Brain microvascular endothelial cell (primary cell): ENCODE data around the gene GARS1.

Experiments
- DNase-seq: peaks from one replicate; pipeline ENCODE4 v3.0.0-alpha.2; 2020
- H3K27ac ChIP-seq: fragments of 250-450 bp; sonication (Bioruptor Pico); 2 replicates; pipeline ENCODE4 v1.5.1; 2020; ENCODE audit warnings: mild to moderate bottlenecking, moderate library complexity
- H3K27me3 ChIP-seq: fragments of 250-450 bp; sonication (Bioruptor Pico); replicated peaks from 2 replicates; pipeline ENCODE4 v1.5.1; 2020; ENCODE audit warnings: mild to moderate bottlenecking
- H3K36me3 ChIP-seq: fragments of 250-450 bp; sonication (Bioruptor Pico); replicated peaks from 2 replicates; pipeline ENCODE4 v1.5.1; 2020; ENCODE audit warnings: mild to moderate bottlenecking
- H3K4me3 ChIP-seq: 2 replicates; pipeline ENCODE4 v1.5.1; 2011; ENCODE audit warnings: low read depth, mild to moderate bottlenecking, control low read depth, low read length, moderate library complexity
- in situ Hi-C: cut with HindIII; loops from 2 replicates; pipeline ENCODE4 v1.10.0; 2017; ENCODE audit warnings: low sequenced_read_pairs, low pct_ligation_motif_present
- TF ChIP-seq, protein P1 (sequence below): IDR thresholded peaks from 2 replicates; pipeline ENCODE4 v1.5.1; 2011; ENCODE audit warnings: low read depth, mild to moderate bottlenecking, moderate library complexity, low read length, control low read depth, inconsistent platforms; ENCODE audit errors: missing control alignments

Gene GARS1

DNA sequence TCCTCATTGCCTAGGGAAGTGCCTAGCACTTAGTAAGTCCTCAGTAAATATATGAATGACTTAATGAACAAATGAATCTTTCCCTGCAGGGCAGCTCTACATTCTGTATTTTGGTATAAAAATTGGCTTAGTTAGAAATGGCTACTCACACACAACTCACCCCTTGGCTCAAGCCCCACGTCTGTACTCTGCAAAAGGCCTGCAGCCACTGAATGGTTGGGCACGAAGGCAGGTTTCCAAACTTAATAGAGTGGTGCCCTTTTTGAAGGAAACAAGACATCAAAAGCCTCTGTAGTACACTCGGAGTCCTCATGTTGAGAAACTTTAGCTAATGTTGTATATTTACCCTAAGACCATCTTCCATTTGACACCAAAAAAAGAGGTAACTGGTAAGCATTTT is 51.0 kb downstream of the GARS1 start:
- no peak overlapping the region for H3K27ac ChIP-seq
- DNase-seq = no peak
- peaks cover 24% of the 10 kb centered on the region for H3K36me3 ChIP-seq
- TF ChIP-seq, protein P1, sequence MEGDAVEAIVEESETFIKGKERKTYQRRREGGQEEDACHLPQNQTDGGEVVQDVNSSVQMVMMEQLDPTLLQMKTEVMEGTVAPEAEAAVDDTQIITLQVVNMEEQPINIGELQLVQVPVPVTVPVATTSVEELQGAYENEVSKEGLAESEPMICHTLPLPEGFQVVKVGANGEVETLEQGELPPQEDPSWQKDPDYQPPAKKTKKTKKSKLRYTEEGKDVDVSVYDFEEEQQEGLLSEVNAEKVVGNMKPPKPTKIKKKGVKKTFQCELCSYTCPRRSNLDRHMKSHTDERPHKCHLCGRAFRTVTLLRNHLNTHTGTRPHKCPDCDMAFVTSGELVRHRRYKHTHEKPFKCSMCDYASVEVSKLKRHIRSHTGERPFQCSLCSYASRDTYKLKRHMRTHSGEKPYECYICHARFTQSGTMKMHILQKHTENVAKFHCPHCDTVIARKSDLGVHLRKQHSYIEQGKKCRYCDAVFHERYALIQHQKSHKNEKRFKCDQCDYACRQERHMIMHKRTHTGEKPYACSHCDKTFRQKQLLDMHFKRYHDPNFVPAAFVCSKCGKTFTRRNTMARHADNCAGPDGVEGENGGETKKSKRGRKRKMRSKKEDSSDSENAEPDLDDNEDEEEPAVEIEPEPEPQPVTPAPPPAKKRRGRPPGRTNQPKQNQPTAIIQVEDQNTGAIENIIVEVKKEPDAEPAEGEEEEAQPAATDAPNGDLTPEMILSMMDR = no peak
- no peak overlapping the region for H3K4me3 ChIP-seq
- in situ Hi-C loops = no loop called here
- no peaks in the 10 kb centered on the region for H3K27me3 ChIP-seq

DNA sequence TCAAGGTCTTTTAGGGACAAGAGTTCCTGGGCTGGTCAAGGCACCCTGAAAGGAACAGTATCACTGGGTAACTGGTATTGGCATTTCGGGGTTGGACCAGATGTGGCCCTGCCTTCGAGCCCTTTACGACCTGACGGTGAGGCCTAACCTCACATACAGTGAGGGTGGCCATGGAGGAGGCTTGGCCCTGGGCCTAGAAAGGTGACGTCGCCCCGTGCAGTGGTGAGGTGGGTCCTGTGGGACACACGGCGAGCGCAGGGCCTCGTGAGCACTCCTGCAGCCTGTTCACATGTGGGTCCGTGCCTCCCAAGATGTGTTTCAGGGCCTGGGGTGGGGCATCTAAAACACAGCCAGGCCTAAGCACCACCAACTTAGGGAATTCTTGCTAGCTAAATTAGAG is 51.5 kb downstream of the GARS1 start:
- in situ Hi-C loops = no loop called here
- Histone ChIP-seq H3K4me3 (no peak overlapping the region), H3K36me3 (peaks cover 24% of the 10 kb centered on the region), H3K27ac (no peak overlapping the region), H3K27me3 (no peaks in the 10 kb centered on the region)
- TF ChIP-seq, protein P1 = no peak
- DNase-seq = no peak

DNA sequence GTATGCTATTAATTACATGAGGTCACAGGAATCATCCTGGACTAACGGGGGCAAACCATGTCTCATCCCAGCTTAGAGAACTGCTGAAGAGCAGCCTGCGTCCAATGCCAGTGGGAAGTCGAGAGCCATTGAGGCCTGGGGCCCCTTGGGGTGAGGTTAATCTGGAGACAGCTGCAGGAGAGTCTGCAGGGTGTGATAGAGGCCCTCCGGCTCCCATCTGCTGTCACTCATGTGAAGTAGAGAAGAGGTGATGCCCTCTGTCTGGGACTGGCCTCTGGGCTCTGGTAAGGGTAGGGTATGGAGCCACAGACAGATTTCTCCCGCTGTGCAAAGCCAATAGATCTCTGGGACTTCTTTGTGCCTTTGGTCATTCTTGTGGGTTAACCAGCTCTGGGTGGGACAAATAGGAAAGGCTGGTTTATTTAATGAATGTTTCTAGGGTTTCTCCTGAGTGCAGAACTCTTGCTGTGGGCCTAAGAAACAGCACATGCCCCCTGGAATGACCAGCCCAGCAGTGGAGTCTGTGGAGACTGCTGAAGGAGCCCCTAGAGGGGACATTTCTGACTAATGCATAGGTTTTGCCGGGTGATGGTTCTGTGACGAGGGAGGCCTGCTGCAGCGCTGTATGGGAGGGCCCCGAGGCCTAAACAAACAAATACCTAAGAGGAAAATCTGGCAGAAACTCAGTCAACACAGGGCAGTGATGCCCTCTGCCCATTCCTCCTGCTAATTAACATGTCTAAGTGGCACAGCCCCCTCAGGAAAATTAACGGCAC is 53.1 kb downstream of the GARS1 start:
- DNase-seq = no peak
- in situ Hi-C loops = no loop called here
- Histone ChIP-seq H3K4me3 (no peak overlapping the region), H3K27me3 (no peaks in the 10 kb centered on the region), H3K36me3 (peaks cover 23% of the 10 kb centered on the region), H3K27ac (no peak overlapping the region)
- TF ChIP-seq, protein P1 = no peak

DNA sequence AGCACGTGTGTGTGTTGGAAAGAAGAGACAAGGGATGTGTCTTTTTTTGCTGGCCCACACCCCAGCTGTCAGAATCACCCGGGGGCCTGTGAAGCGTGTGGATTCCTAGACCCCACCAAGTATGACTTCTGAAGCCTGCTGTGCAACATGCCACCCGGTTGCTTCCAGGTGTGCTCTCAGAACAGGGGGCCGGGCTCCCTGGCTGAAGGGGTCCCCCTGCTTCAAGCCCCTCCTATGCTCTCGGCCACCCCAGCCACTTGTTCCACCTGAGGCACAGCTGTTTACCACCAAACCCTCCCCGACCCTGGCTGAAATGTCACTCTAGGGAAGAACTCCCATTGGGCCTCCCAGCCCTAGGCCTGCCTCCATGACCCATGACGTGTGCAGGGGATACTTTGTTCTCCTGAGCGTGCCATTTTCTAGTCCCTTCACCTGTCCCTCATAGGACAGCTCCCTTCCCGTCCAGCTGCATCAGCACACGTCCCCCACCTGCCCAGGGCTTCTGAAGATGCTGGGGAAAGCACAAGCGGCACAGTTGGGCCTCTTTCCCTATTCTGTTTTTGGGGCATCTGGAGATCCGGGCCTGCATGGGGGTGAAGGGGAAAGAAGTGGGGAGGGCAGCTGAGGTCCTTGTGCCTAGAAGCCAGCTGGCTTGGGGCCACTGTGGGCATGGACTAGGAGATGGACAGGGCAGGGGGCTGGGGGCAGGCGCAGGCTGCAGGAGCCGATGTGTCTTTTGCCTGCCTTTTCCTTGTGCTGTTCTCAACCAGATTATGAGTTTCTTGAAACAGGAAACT is 54.3 kb downstream of the GARS1 start:
- H3K27me3 ChIP-seq = no peaks in the 10 kb centered on the region
- no peak for DNase-seq
- no peak overlapping the region for H3K4me3 ChIP-seq
- TF ChIP-seq, protein P1 = no peak
- peaks cover 16% of the 10 kb centered on the region for H3K36me3 ChIP-seq
- in situ Hi-C loops = no loop called here
- no peak overlapping the region for H3K27ac ChIP-seq

DNA sequence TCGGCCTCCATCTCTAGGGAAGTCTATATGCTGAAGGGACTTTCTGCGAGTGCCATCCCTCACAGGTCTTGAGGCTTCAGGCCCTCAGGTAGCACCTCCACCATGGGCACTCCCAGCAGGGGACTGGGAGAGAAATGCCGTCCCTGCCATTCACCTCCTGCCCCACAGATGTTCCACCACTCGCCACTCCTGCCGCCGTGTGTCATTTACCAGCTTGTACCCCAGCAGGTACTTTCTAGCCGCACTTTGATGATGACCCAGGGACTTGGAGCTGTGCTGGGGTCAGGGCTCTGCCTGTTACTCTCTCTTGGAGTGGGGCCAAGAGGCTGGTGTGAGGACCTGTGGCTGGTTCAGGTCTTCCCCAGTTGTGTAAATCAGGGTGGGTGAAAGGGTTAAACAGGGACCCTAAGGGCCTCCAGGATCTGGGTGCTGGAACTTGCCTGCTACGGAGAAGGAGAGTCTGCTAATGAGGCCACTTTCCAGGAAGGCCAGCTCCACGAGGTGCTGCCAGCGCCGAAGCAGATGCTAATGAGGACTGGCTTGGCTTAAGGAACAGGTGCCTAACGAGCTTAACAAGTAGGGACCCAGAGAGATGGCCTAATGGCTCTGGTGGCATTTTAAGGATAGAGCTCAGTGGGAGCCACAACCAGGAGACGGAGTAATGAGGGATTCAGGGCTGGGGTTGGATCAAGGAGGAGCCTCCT is 55.2 kb downstream of the GARS1 start:
- TF ChIP-seq, protein P1 = no peak

More for the DNA sequence above, 55.2 kb downstream of the GARS1 start:
- Histone ChIP-seq H3K27me3 (no peaks in the 10 kb centered on the region), H3K27ac (no peak overlapping the region), H3K36me3 (peaks cover 12% of the 10 kb centered on the region), H3K4me3 (no peak overlapping the region)
- in situ Hi-C loops = no loop called here
- DNase-seq = no peak
